Panc1 (cell line): ENCODE data around the gene NCKAP5L. TPM values are rescaled to one million over a fixed set of nuclear protein-coding genes. Genes with fewer than 3 reads are reported as not detected.
A peak's percentile ranks its signal among the peaks of the same experiment; 100 is the strongest.

ENCODE experiments used
- ATAC-seq: fragments of 200-7000 bp; cut with Tn5 transposase; 2 replicates; pipeline ENCODE4 v1.9.1; 2020; ENCODE audit warnings: mild to moderate bottlenecking, moderate library complexity
- BruUV-seq: library from RNA; stranded (reverse); fragments of 400-500 nt; replicated peaks from 2 replicates; lab custom pipeline; 2021; lab: Mats Ljungman, UMichigan
- CTCF ChIA-PET: fragments of 300-600 bp; sonication (Branson Sonifier 250); formaldehyde crosslinking; loops from one replicate; lab custom pipeline; 2022; ENCODE audit warnings: antibody characterized with exemption; lab: Charles Lee
- POLR2A ChIA-PET: fragments of 300-600 bp; sonication (Branson Sonifier 250); formaldehyde crosslinking; loops from one replicate; lab custom pipeline; 2022; ENCODE audit warnings: antibody characterized with exemption; lab: Charles Lee
- DNase-seq: peaks from one replicate; pipeline ENCODE4 v3.0.0-alpha.2; 2010; ENCODE audit warnings: low read depth, low spot score
- H3K27ac ChIP-seq: 2 replicates; pipeline ENCODE4 v1.5.1; 2011; ENCODE audit warnings: mild to moderate bottlenecking, low read length, inconsistent platforms
- H3K27me3 ChIP-seq: fragments of 200-500 bp; sonication (Bioruptor generic); 2 replicates; pipeline ENCODE4 v1.6.0; 2014; ENCODE audit warnings: low read length, inconsistent platforms; ENCODE audit not compliant: control insufficient read depth, insufficient read depth
- H3K36me3 ChIP-seq: fragments of 200-500 bp; sonication (Bioruptor generic); 2 replicates; pipeline ENCODE4 v1.5.1; 2014; ENCODE audit warnings: inconsistent platforms, mild to moderate bottlenecking, low read length, moderate library complexity; ENCODE audit not compliant: control insufficient read depth, insufficient read depth
- H3K4me1 ChIP-seq: 2 replicates; pipeline ENCODE4 v1.5.1; 2011; ENCODE audit warnings: inconsistent platforms, mild to moderate bottlenecking, low read length, moderate library complexity; ENCODE audit not compliant: control insufficient read depth, insufficient read depth
- H3K4me3 ChIP-seq, 2 experiments: 2 replicates each; pipeline ENCODE4 v1.5.1; 2011 to 2012; ENCODE audit warnings: low read depth in 2 of 2, low read length in 2 of 2, mild to moderate bottlenecking in 2 of 2, inconsistent platforms in 1 of 2, moderate library complexity in 1 of 2
- H3K9me3 ChIP-seq: fragments of 200-500 bp; sonication (Bioruptor generic); 2 replicates; pipeline ENCODE4 v1.5.1; 2014; ENCODE audit warnings: low read depth, mild to moderate bottlenecking, inconsistent platforms, low read length, moderate library complexity; ENCODE audit not compliant: control insufficient read depth, insufficient read depth
- CTCF ChIP-seq: fragments of 450-650 bp; IDR thresholded peaks from 2 replicates; pipeline ENCODE4 v1.5.1; 2017; ENCODE audit warnings: mild to moderate bottlenecking
- POLR2AphosphoS5 ChIP-seq: IDR thresholded peaks from 2 replicates; pipeline ENCODE4 v1.6.1; 2012; ENCODE audit warnings: mild to moderate bottlenecking, low read depth, low read length, moderate library complexity
- REST ChIP-seq, 2 experiments: IDR thresholded peaks; 2 replicates each; pipeline ENCODE4 v1.6.1; 2011 to 2012; ENCODE audit warnings: low read depth in 2 of 2, control low read depth in 1 of 2, low read length in 1 of 2, mild to moderate bottlenecking in 1 of 2, moderate library complexity in 1 of 2; ENCODE audit not compliant: insufficient read depth in 1 of 2
- SIN3A ChIP-seq: IDR thresholded peaks from 2 replicates; pipeline ENCODE4 v1.6.1; 2012; ENCODE audit warnings: low read depth, mild to moderate bottlenecking, low read length, moderate library complexity, borderline replicate concordance; ENCODE audit not compliant: insufficient read depth
- TCF7L2 ChIP-seq: IDR thresholded peaks from 2 replicates; pipeline ENCODE4 v1.6.1; 2011; ENCODE audit warnings: mild to moderate bottlenecking, low read depth, low read length, inconsistent platforms
- in situ Hi-C: cut with HindIII; loops from 2 replicates; pipeline ENCODE4 v1.10.0; 2016; ENCODE audit warnings: low sequenced_read_pairs, low pct_unique_long_range_greater_than_20kb
- intact Hi-C: fragments of 100-400 bp; cut with micrococcal nuclease; formaldehyde crosslinking; loops from one replicate; pipeline ENCODE4 v1.10.0; 2022; ENCODE audit not compliant: unreplicated experiment
- total RNA-seq: library from RNA; stranded (reverse); gene quantifications from one replicate; pipeline ENCODE4 v1.2.1, GENCODE V29; 2021; ENCODE audit not compliant: unreplicated experiment

Gene NCKAP5L
- total RNA-seq, 1 experiment from 2014 or later, result 17.3 TPM

GRCh38 chr12:49870501-49871262 is 42.5 kb upstream of the NCKAP5L start:
- Histone ChIP-seq H3K9me3 (no peaks in the 10 kb centered on the region), H3K36me3 (no peaks in the 10 kb centered on the region), H3K27me3 (no peaks in the 10 kb centered on the region), H3K27ac (peak overlapping the region; percentile 83), H3K4me1 (peaks cover 41% of the 10 kb centered on the region), H3K4me3 (no peak overlapping the region)
- intact Hi-C loops (no loop called here), in situ Hi-C loops (no loop called here)
- no TSS peak for BruUV-seq
- no peak for TF ChIP-seq SIN3A
- TF ChIP-seq REST (IDR thresholded peaks at IDR 0.05; ENCODE audit: insufficient read depth in 1 of 2, low read depth in 2 of 2, low read length in 1 of 2), result no peak
- no peak for TF ChIP-seq TCF7L2
- TF ChIP-seq CTCF, result no peak
- TF ChIP-seq POLR2AphosphoS5, result no peak
- ATAC-seq (no peak), DNase-seq (no peak)
- ChIA-PET POLR2A (interaction anchor here (0.5 kb wide), 1 partner anchor 98 kb away, joined by 3 read pairs; no protein-coding TSS in a partner anchor), CTCF (interaction anchor here (0.5 to 0.9 kb wide), 2 partner anchors 97 to 130 kb away, joined by 6 to 7 read pairs; no protein-coding TSS in a partner anchor)

GRCh38 chr12:49869816-49870500 is 41.7 kb upstream of the NCKAP5L start:
- no peak overlapping the region for H3K4me3 ChIP-seq
- H3K27me3 ChIP-seq, result no peaks in the 10 kb centered on the region
- CTCF ChIA-PET, result interaction anchor here (0.9 to 1.4 kb wide), 3 partner anchors 97 to 200 kb away, joined by 4 to 6 read pairs (median 6); no protein-coding TSS in a partner anchor
- intact Hi-C loops (loop anchor here (5.0 to 10.0 kb wide), 2 partner anchors 77 to 185 kb away; partner anchors contain the start of gene ASIC1), in situ Hi-C loops (no loop called here)
- POLR2A ChIA-PET, result no interaction called here
- DNase-seq (no peak), ATAC-seq (no peak; the same call in 1 of the 2 replicates)
- peak overlapping the region; percentile 83 for H3K27ac ChIP-seq
- peaks cover 41% of the 10 kb centered on the region for H3K4me1 ChIP-seq
- H3K36me3 ChIP-seq, result no peaks in the 10 kb centered on the region
- no peaks in the 10 kb centered on the region for H3K9me3 ChIP-seq
- TF ChIP-seq REST (IDR thresholded peaks at IDR 0.05; ENCODE audit: insufficient read depth in 1 of 2, low read depth in 2 of 2, low read length in 1 of 2) (no peak), TCF7L2 (no peak), CTCF (no peak), SIN3A (no peak), POLR2AphosphoS5 (no peak)
- BruUV-seq, result no TSS peak
